ENCODE data around the gene TAGAP.

DNA sequence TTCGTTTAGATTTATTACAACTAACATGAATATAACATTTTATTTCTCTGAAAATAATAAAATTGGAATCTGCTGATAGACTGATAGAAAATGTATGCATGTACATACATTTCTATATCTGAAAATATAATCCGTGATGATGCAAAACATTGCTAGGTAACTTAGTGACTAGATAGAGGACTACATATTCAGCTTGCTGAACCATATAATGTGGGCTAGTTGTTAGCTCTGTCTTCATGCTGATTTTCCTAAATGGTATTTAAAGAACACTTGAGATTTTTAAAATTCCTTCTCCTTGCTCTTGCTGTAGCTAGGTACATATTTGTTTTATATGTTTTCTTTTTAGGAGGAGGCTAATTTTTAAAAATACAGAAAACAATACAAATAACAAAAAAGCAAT, 38.4 kb upstream of the TAGAP start:
- TF ChIP-seq ATF2 (IDR thresholded peaks at IDR 0.05; ENCODE audit: low read length) = no peak
- TF ChIP-seq EZH2 (IDR thresholded peaks at IDR 0.05; ENCODE audit: borderline replicate concordance, control insufficient read depth, low read depth, low read length) = no peak
- no peak for TF ChIP-seq MEF2A (IDR thresholded peaks at IDR 0.05; ENCODE audit: insufficient read depth, low read depth, low read length)
- no peak for TF ChIP-seq ZNF207 (IDR thresholded peaks at IDR 0.05; ENCODE audit: borderline replicate concordance)
- no peak for TF ChIP-seq GABPA (IDR thresholded peaks at IDR 0.05; ENCODE audit: low read depth)
- no peak for TF ChIP-seq NRF1 (conservative IDR thresholded peaks at IDR 0.05; ENCODE audit: low read depth, low read length)
- no peak for TF ChIP-seq SPI1 (IDR thresholded peaks at IDR 0.05; ENCODE audit: borderline replicate concordance, insufficient read depth, low read depth, low read length)
